ENCODE results near the gene ZC3H6.

GRCh38 chr2:112259509-112260294 lies 15.7 kb upstream of the ZC3H6 start:
- peak; percentile 98 for TF ChIP-seq CTCF (conservative IDR thresholded peaks at IDR 0.05; ENCODE audit: low read depth, low read length)
- no peak for TF ChIP-seq MAFK (IDR thresholded peaks at IDR 0.05; ENCODE audit: low read depth, low read length)
- no peak for TF ChIP-seq MAZ (IDR thresholded peaks at IDR 0.05; ENCODE audit: borderline replicate concordance, low read depth, low read length)
- peak; percentile 94 for TF ChIP-seq SMC3 (IDR thresholded peaks at IDR 0.05; ENCODE audit: low read depth, low read length)
- TF ChIP-seq POLR2A (IDR thresholded peaks at IDR 0.05; ENCODE audit: low read depth, low read length) = no peak
- no peak for TF ChIP-seq FOS (IDR thresholded peaks at IDR 0.05; ENCODE audit: low read depth, low read length)
- peak; percentile 96 for TF ChIP-seq RAD21 (IDR thresholded peaks at IDR 0.05; ENCODE audit: low read length)
- no peak for TF ChIP-seq MXI1 (IDR thresholded peaks at IDR 0.05; ENCODE audit: borderline replicate concordance, low read depth, low read length)
- TF ChIP-seq RCOR1 (IDR thresholded peaks at IDR 0.05; ENCODE audit: insufficient replicate concordance, low read length) = no peak
- TF ChIP-seq BHLHE40 (IDR thresholded peaks at IDR 0.05; ENCODE audit: low read depth, low read length) = no peak
- TF ChIP-seq RFX5 (IDR thresholded peaks at IDR 0.05; ENCODE audit: low read depth, low read length) = no peak
- no peak for TF ChIP-seq ELK1 (IDR thresholded peaks at IDR 0.05; ENCODE audit: borderline replicate concordance, low read depth, low read length)

Data from IMR-90 (cell line).